Cardiac muscle cell (in vitro differentiated cells and primary cell): ENCODE results near the gene NCAM1. TPM values are rescaled to one million over a fixed set of nuclear protein-coding genes. Genes with fewer than 3 reads are reported as not detected.
A peak's percentile ranks its signal among the peaks of the same experiment; 100 is the strongest.

Source experiments
- DNase-seq, 2 donors: peaks; one replicate each; pipeline versions ENCODE4 v3.0.0 to v3.0.0-alpha.2; 2010 to 2017; ENCODE audit warnings: low read depth in 1 of 2, low spot score in 1 of 2
- H3K27ac ChIP-seq: fragments of 200-600 bp; sonication (generic); 2 replicates; pipeline ENCODE4 v1.5.1; 2016
- H3K27me3 ChIP-seq: fragments of 200-600 bp; sonication (generic); 2 replicates; pipeline ENCODE4 v1.6.0; 2016; ENCODE audit warnings: control low read depth
- H3K36me3 ChIP-seq: fragments of 200-600 bp; sonication (generic); 2 replicates; pipeline ENCODE4 v1.5.1; 2016; ENCODE audit warnings: control low read depth
- H3K4me1 ChIP-seq: fragments of 200-600 bp; sonication (generic); 2 replicates; pipeline ENCODE4 v1.8.1; 2017; ENCODE audit warnings: low read depth, mild to moderate bottlenecking, mixed run types
- H3K4me3 ChIP-seq: fragments of 200-600 bp; sonication (generic); 2 replicates; pipeline ENCODE4 v1.5.1; 2016; ENCODE audit warnings: mild to moderate bottlenecking
- H3K9me3 ChIP-seq: fragments of 200-600 bp; sonication (generic); 2 replicates; pipeline ENCODE4 v1.5.1; 2017; ENCODE audit warnings: low read depth, mild to moderate bottlenecking, control low read depth
- polyA plus RNA-seq: library from polyadenylated mRNA; unstranded; fragments of >200 nt; fragmentation: Nextera tagmentation; extraction: Ambion mirVana; gene quantifications from 2 replicates; pipeline ENCODE4 v1.2.1, GENCODE V29; 2016
- total RNA-seq: library from RNA; depleted of rRNA; stranded (reverse); fragments of >200 nt; gene quantifications from 2 replicates; pipeline ENCODE4 v1.2.3, GENCODE V29; 2016
- TF ChIP-seq, protein P1 (sequence below): IDR thresholded peaks from 2 replicates; pipeline ENCODE4 v1.5.1; 2012; ENCODE audit warnings: low read depth, mild to moderate bottlenecking, low read length

Gene NCAM1
- total and polyA plus RNA-seq, 2 experiments from 2014 or later = 61.9 to 203 TPM

DNA sequence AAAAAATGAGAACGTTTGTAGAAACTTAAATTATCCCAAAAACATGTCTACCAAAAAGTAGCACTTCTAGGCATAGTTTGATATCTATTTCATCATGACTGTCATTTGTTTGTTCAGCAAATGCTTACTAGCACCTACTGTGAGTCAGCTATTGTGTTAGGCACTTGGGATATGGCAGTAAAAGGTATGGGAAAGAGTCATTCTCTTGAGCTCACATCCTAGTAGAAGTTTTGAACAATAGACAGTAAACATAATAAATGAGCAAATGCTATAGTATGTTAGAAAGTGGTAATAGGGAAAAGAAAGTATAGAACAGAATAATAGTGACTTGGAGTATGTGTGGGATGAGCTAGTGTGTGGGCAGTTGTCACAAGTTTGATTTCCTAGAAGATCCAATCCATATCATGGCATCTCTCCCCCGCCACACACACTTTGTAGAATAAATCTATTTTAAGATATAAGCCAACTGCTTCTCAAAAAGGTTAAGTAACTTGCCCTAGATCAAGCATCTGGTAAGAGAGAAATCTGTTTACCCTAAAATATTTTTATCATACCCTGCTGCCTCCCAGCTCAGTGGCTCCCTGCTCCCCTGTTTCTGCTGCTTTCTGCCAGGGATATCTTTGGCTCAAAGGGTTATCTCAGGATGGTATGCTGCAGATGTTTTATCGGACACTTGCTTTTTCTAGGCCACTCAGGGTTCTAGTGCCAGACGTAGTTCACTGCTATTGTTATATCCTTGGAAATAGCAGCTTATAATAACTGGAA is 129.7 kb downstream of the NCAM1 start:
- H3K9me3 ChIP-seq = no peaks in the 10 kb centered on the region
- no peak overlapping the region for H3K4me3 ChIP-seq
- DNase-seq = no peak
- no peak overlapping the region for H3K27ac ChIP-seq
- no peaks in the 10 kb centered on the region for H3K27me3 ChIP-seq
- H3K36me3 ChIP-seq = no peaks in the 10 kb centered on the region
- peaks cover 43% of the 10 kb centered on the region for H3K4me1 ChIP-seq
- TF ChIP-seq, protein P1, sequence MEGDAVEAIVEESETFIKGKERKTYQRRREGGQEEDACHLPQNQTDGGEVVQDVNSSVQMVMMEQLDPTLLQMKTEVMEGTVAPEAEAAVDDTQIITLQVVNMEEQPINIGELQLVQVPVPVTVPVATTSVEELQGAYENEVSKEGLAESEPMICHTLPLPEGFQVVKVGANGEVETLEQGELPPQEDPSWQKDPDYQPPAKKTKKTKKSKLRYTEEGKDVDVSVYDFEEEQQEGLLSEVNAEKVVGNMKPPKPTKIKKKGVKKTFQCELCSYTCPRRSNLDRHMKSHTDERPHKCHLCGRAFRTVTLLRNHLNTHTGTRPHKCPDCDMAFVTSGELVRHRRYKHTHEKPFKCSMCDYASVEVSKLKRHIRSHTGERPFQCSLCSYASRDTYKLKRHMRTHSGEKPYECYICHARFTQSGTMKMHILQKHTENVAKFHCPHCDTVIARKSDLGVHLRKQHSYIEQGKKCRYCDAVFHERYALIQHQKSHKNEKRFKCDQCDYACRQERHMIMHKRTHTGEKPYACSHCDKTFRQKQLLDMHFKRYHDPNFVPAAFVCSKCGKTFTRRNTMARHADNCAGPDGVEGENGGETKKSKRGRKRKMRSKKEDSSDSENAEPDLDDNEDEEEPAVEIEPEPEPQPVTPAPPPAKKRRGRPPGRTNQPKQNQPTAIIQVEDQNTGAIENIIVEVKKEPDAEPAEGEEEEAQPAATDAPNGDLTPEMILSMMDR = no peak

DNA sequence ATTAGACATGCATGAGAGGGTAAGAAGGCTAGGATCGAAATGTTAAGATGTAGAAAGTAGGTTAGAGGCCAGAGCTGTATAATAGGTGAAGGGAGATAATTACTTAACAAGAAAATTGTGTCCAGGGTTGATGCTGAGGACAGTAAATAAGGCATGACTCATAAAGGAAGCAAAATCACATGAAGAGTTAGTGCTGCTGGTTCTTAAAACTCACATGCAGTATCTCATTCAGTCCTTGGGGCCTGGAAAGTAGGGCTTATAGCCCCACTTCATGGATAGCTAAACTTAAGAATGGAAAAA is 130.2 kb downstream of the NCAM1 start:
- no peak overlapping the region for H3K27ac ChIP-seq
- DNase-seq = no peak
- no peaks in the 10 kb centered on the region for H3K27me3 ChIP-seq

DNA sequence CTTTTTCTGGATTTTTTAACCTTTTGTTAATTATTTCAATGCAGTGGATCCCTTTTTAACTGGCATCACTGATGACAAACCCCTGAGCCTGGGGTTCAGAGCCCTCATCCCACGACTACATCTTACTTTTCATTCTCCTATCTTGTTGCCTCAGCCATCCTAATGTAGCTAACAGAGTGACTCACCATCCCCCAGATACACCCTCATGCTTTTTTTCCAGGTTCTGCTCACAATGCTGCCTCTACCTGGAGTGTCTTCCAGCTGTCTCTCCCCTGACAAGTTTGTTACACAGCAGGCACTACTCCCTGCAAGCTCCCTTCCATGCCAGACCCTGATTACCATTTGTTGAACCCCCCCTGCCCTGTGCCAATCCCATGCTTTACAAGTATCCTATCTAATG is 135.4 kb downstream of the NCAM1 start:
- no peak for DNase-seq
- H3K4me1 ChIP-seq = peaks cover 18% of the 10 kb centered on the region
- no peak overlapping the region for H3K27ac ChIP-seq
- TF ChIP-seq, protein P1 = no peak
- H3K4me3 ChIP-seq = no peak overlapping the region
- H3K36me3 ChIP-seq = no peaks in the 10 kb centered on the region
- H3K9me3 ChIP-seq = no peaks in the 10 kb centered on the region
- H3K27me3 ChIP-seq = no peaks in the 10 kb centered on the region

More for the DNA sequence above, 130.2 kb downstream of the NCAM1 start:
- H3K4me3 ChIP-seq = no peak overlapping the region
- TF ChIP-seq, protein P1 = no peak
- peaks cover 42% of the 10 kb centered on the region for H3K4me1 ChIP-seq
- H3K36me3 ChIP-seq = no peaks in the 10 kb centered on the region
- H3K9me3 ChIP-seq = no peaks in the 10 kb centered on the region

DNA sequence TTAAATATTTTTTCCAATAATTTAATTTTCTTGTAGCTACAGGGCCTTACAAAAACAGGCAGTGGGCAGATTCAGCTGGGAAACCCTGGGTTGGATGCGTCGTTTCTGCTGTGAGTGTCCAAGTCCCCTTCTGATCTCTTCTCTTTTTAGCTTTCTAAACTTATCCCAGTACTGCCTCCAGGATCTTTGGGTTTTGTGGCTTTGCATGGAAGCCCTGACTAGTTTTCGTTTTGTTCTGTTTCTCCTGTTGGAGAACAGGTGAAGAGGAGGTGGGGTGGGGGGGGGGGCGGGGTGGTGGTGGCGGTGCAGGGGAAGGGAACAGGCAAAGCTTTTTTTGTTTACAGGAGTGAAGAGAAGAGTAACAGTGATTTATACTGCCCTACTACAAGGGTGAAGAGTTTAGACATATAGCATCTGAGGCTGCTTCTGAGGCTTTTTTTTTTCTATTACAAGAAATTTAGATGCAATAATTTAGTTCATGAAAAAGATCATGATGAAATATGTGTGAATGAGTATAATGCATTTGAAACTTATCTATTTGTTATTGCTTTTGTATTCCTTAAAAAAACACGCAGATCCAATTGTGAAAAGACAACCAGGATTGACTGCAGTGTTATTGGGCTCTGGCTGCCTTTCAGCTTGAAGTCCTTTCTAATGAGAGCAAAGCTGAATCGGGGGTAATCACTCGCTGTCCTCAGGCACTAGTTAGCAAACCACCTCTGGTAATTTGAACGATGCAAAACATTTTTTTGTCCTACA is 142.9 kb downstream of the NCAM1 start:
- Histone ChIP-seq H3K9me3 (no peaks in the 10 kb centered on the region), H3K27me3 (no peaks in the 10 kb centered on the region), H3K36me3 (no peaks in the 10 kb centered on the region), H3K4me1 (peaks cover 11% of the 10 kb centered on the region), H3K4me3 (no peak overlapping the region), H3K27ac (peak overlapping the region; percentile 1)
- TF ChIP-seq, protein P1 = no peak
- no peak for DNase-seq

DNA sequence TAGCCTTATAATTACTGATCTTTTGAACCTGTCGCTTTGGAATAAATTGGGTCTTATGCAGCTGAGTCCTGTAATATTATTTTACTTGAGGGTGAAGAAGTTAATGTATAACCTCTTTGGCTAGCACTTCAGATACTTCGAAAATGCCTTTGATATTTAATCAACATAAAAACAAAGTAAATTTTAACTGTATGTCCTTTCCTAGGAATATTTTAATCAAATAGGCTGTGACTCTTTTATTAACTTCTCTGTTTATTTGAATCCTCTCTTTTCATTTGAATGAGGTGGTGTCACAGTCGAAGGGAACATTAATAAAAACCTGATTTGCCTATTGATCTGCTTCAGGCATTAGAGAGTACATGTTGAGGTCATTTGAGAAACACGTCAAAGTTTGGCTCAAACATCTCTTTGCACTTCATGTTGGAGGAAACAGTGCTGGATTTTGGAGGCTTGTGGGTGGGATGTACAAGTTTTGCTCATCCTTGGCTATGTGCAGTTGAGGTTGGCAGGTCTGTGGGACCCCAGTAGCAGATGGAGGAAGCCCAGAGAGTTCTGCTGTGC is 143.6 kb downstream of the NCAM1 start:
- H3K27ac ChIP-seq = peak overlapping the region; percentile 1
- no peak overlapping the region for H3K4me3 ChIP-seq
- no peaks in the 10 kb centered on the region for H3K36me3 ChIP-seq
- TF ChIP-seq, protein P1 = no peak
- H3K27me3 ChIP-seq = no peaks in the 10 kb centered on the region
- no peaks in the 10 kb centered on the region for H3K9me3 ChIP-seq
- peaks cover 11% of the 10 kb centered on the region for H3K4me1 ChIP-seq
- DNase-seq = no peak
